ENCODE data around the gene SRGAP1. TPM values are rescaled to one million over a fixed set of nuclear protein-coding genes. Genes with fewer than 3 reads are reported as not detected.

The SRGAP1 gene
- polyA plus RNA-seq, 1 donor (not counting 4 experiments of a cell fraction or from before 2014, with no cell fraction given), result 4.5 TPM

GRCh38 chr12:64063121-64063520, 218.6 kb downstream of the SRGAP1 start:
- FAIRE-seq, result no peak
- H4K20me1 ChIP-seq (ENCODE audit: control insufficient read depth, extremely low read depth, insufficient read depth, low read length), result no peaks in the 10 kb centered on the region
- H3K9me1 ChIP-seq (ENCODE audit: control insufficient read depth, extremely low read depth, insufficient read depth, low read length), result no peaks in the 10 kb centered on the region
- H2AFZ ChIP-seq (ENCODE audit: control insufficient read depth, low read length), result peak overlapping the region; percentile 7
- H3K4me1 ChIP-seq (ENCODE audit: control insufficient read depth, extremely low read depth, insufficient read depth, low read length), result peaks cover 11% of the 10 kb centered on the region
- H3K9ac ChIP-seq (ENCODE audit: control insufficient read depth, extremely low read depth, insufficient read depth, low read length), result no peak overlapping the region
- H3K36me3 ChIP-seq (ENCODE audit: control insufficient read depth in 2 of 2, extremely low read depth in 1 of 2, insufficient read depth in 2 of 2, low read length in 2 of 2), result peaks cover 6 to 8% of the 10 kb centered on the region in 2 experiments
- H3K4me2 ChIP-seq (ENCODE audit: control insufficient read depth, extremely low read depth, insufficient read depth, low read depth, low read length), result peak overlapping the region; percentile 42
- H3K27me3 ChIP-seq (ENCODE audit: control insufficient read depth, extremely low read depth, insufficient read depth, low read length), result no peaks in the 10 kb centered on the region
- TF ChIP-seq EZH2 (IDR thresholded peaks at IDR 0.05; ENCODE audit: low read length), result no peak
- TF ChIP-seq, protein P1, sequence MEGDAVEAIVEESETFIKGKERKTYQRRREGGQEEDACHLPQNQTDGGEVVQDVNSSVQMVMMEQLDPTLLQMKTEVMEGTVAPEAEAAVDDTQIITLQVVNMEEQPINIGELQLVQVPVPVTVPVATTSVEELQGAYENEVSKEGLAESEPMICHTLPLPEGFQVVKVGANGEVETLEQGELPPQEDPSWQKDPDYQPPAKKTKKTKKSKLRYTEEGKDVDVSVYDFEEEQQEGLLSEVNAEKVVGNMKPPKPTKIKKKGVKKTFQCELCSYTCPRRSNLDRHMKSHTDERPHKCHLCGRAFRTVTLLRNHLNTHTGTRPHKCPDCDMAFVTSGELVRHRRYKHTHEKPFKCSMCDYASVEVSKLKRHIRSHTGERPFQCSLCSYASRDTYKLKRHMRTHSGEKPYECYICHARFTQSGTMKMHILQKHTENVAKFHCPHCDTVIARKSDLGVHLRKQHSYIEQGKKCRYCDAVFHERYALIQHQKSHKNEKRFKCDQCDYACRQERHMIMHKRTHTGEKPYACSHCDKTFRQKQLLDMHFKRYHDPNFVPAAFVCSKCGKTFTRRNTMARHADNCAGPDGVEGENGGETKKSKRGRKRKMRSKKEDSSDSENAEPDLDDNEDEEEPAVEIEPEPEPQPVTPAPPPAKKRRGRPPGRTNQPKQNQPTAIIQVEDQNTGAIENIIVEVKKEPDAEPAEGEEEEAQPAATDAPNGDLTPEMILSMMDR (optimal IDR thresholded peaks at IDR 0.05 in 1 of 3, IDR thresholded peaks at IDR 0.05 in 1 of 3, conservative IDR thresholded peaks at IDR 0.05 in 1 of 3; ENCODE audit: extremely low read depth in 1 of 3, insufficient read depth in 2 of 3, low read length in 3 of 3), result no peak
- no peaks in the 10 kb centered on the region for H3K79me2 ChIP-seq (ENCODE audit: control insufficient read depth, insufficient read depth, low read length)
- dilution Hi-C loops (cut with MboI; ENCODE audit: extremely low pct_ligation_motif_present, low sequenced_read_pairs), result no loop called here
- no peak overlapping the region for H3K27ac ChIP-seq (ENCODE audit: control insufficient read depth, insufficient read depth, low read length)
- H3K4me3 ChIP-seq (ENCODE audit: control insufficient read depth in 2 of 3, extremely low read depth in 1 of 3, insufficient read depth in 2 of 3, low read depth in 1 of 3, low read length in 3 of 3), result no peak overlapping the region
- DNase-seq (ENCODE audit: low read depth, low spot score), result no peak
- H3K9me3 ChIP-seq (ENCODE audit: control insufficient read depth, low read depth, low read length), result no peaks in the 10 kb centered on the region

GRCh38 chr12:64064240-64064639, 219.7 kb downstream of the SRGAP1 start:
- TF ChIP-seq, protein P1 (optimal IDR thresholded peaks at IDR 0.05 in 1 of 3, IDR thresholded peaks at IDR 0.05 in 1 of 3, conservative IDR thresholded peaks at IDR 0.05 in 1 of 3; ENCODE audit: extremely low read depth in 1 of 3, insufficient read depth in 2 of 3, low read length in 3 of 3), result no peak
- no peak for TF ChIP-seq EZH2 (IDR thresholded peaks at IDR 0.05; ENCODE audit: low read length)

More at GRCh38 chr12:64064240-64064639, 219.7 kb downstream of the SRGAP1 start:
- dilution Hi-C loops (cut with MboI; ENCODE audit: extremely low pct_ligation_motif_present, low sequenced_read_pairs), result no loop called here
- Histone ChIP-seq H3K36me3 (ENCODE audit: control insufficient read depth in 2 of 2, extremely low read depth in 1 of 2, insufficient read depth in 2 of 2, low read length in 2 of 2) (peaks cover 6 to 8% of the 10 kb centered on the region in 2 experiments), H3K9me1 (ENCODE audit: control insufficient read depth, extremely low read depth, insufficient read depth, low read length) (no peaks in the 10 kb centered on the region), H2AFZ (ENCODE audit: control insufficient read depth, low read length) (no peak overlapping the region), H3K79me2 (ENCODE audit: control insufficient read depth, insufficient read depth, low read length) (no peaks in the 10 kb centered on the region), H4K20me1 (ENCODE audit: control insufficient read depth, extremely low read depth, insufficient read depth, low read length) (no peaks in the 10 kb centered on the region), H3K4me3 (ENCODE audit: control insufficient read depth in 2 of 3, extremely low read depth in 1 of 3, insufficient read depth in 2 of 3, low read depth in 1 of 3, low read length in 3 of 3) (no peak overlapping the region), H3K9me3 (ENCODE audit: control insufficient read depth, low read depth, low read length) (no peaks in the 10 kb centered on the region), H3K4me2 (ENCODE audit: control insufficient read depth, extremely low read depth, insufficient read depth, low read depth, low read length) (no peak overlapping the region), H3K27ac (ENCODE audit: control insufficient read depth, insufficient read depth, low read length) (no peak overlapping the region), H3K27me3 (ENCODE audit: control insufficient read depth, extremely low read depth, insufficient read depth, low read length) (no peaks in the 10 kb centered on the region), H3K4me1 (ENCODE audit: control insufficient read depth, extremely low read depth, insufficient read depth, low read length) (peaks cover 11% of the 10 kb centered on the region), H3K9ac (ENCODE audit: control insufficient read depth, extremely low read depth, insufficient read depth, low read length) (no peak overlapping the region)
- FAIRE-seq (no peak), DNase-seq (ENCODE audit: low read depth, low spot score) (no peak)
